IMR-90 (cell line): ENCODE results near the gene LPO. TPM values are rescaled to one million over a fixed set of nuclear protein-coding genes. Genes with fewer than 3 reads are reported as not detected.

Source experiments
- ATAC-seq: fragments of 200-7000 bp; cut with Tn5 transposase; 2 replicates; pipeline ENCODE4 v1.9.1; 2020; ENCODE audit warnings: low read depth, mild to moderate bottlenecking, moderate library complexity
- BruUV-seq: library from RNA; stranded (reverse); fragments of 400-500 nt; replicated peaks from 2 replicates; lab custom pipeline; 2021; lab: Mats Ljungman, UMichigan
- CTCF ChIA-PET: fragments of 300-600 bp; formaldehyde crosslinking; extraction: SDS; loops from one replicate; lab custom pipeline; 2021; ENCODE audit warnings: antibody characterized with exemption; lab: Yijun Ruan, JAX
- POLR2A ChIA-PET: fragments of 300-600 bp; sonication (Branson Sonifier 250); formaldehyde crosslinking; loops from one replicate; lab custom pipeline; 2022; ENCODE audit warnings: antibody characterized with exemption; ENCODE audit not compliant: unreplicated experiment; lab: Charles Lee
- DNase-seq: peaks from one replicate; pipeline ENCODE4 v3.0.0; 2013
- H2AFZ ChIP-seq: replicated peaks from 2 replicates; pipeline ENCODE3; 2013; ENCODE audit warnings: low read length, mild to moderate bottlenecking; ENCODE audit not compliant: poor library complexity
- H2AK5ac ChIP-seq: 2 replicates; pipeline ENCODE4 v1.6.1; 2013; ENCODE audit warnings: low read depth, low read length, inconsistent platforms
- H2AK9ac ChIP-seq: replicated peaks from 2 replicates; pipeline ENCODE3; 2013; ENCODE audit warnings: mild to moderate bottlenecking, low read depth, low read length, moderate library complexity; ENCODE audit not compliant: poor library complexity
- H2BK120ac ChIP-seq: 2 replicates; pipeline ENCODE4 v1.6.1; 2013; ENCODE audit warnings: low read depth, low read length, inconsistent platforms
- H2BK15ac ChIP-seq: 3 replicates; pipeline ENCODE4 v1.6.1; 2013; ENCODE audit warnings: low read depth, low read length, inconsistent platforms
- H2BK20ac ChIP-seq: 2 replicates; pipeline ENCODE4 v1.6.1; 2013; ENCODE audit warnings: low read depth, mild to moderate bottlenecking, inconsistent platforms, low read length, moderate library complexity
- H2BK5ac ChIP-seq: 2 replicates; pipeline ENCODE4 v1.6.1; 2013; ENCODE audit warnings: mild to moderate bottlenecking, low read depth, low read length, inconsistent platforms; ENCODE audit not compliant: poor library complexity, severe bottlenecking
- H3K14ac ChIP-seq: replicated peaks from 2 replicates; pipeline ENCODE4 v1.6.1; 2013; ENCODE audit warnings: low read depth, low read length, inconsistent platforms
- H3K18ac ChIP-seq: 2 replicates; pipeline ENCODE4 v1.6.1; 2013; ENCODE audit warnings: low read depth, low read length, control low read depth
- H3K23ac ChIP-seq: 2 replicates; pipeline ENCODE4 v1.6.1; 2013; ENCODE audit warnings: low read depth, low read length, inconsistent platforms
- H3K27ac ChIP-seq: 2 replicates; pipeline ENCODE4 v1.5.1; 2013; ENCODE audit warnings: mild to moderate bottlenecking, control low read depth, low read length; ENCODE audit not compliant: insufficient read depth
- H3K27me3 ChIP-seq: 2 replicates; pipeline ENCODE4 v1.6.1; 2013; ENCODE audit warnings: low read length; ENCODE audit not compliant: control insufficient read depth, insufficient read depth
- H3K36me3 ChIP-seq: 2 replicates; pipeline ENCODE4 v1.6.1; 2013; ENCODE audit warnings: low read length, mixed read lengths; ENCODE audit not compliant: control insufficient read depth, insufficient read depth
- H3K4ac ChIP-seq: 2 replicates; pipeline ENCODE4 v1.6.1; 2013; ENCODE audit warnings: low read depth, low read length, inconsistent platforms
- H3K4me1 ChIP-seq: 2 replicates; pipeline ENCODE4 v1.6.1; 2013; ENCODE audit warnings: low read length, mixed read lengths; ENCODE audit not compliant: control insufficient read depth, insufficient read depth
- H3K4me2 ChIP-seq: 2 replicates; pipeline ENCODE4 v1.6.1; 2013; ENCODE audit warnings: low read depth, mild to moderate bottlenecking, control low read depth, low read length, moderate library complexity
- H3K4me3 ChIP-seq: 2 replicates; pipeline ENCODE4 v1.5.1; 2013; ENCODE audit warnings: low read depth, mild to moderate bottlenecking, control low read depth, low read length, moderate library complexity; ENCODE audit not compliant: insufficient read depth
- H3K56ac ChIP-seq: 2 replicates; pipeline ENCODE4 v1.6.1; 2013; ENCODE audit warnings: low read length, inconsistent platforms; ENCODE audit not compliant: insufficient read depth; ENCODE audit errors: extremely low read depth
- H3K79me1 ChIP-seq, 2 experiments: 2 replicates each; pipeline ENCODE4 v1.6.1; 2013; ENCODE audit warnings: low read length in 2 of 2, inconsistent platforms in 1 of 2, low read depth in 1 of 2
- H3K9ac ChIP-seq: 2 replicates; pipeline ENCODE4 v1.6.1; 2013; ENCODE audit warnings: low read depth, low read length, control low read depth
- H3K9me1 ChIP-seq: 2 replicates; pipeline ENCODE4 v1.6.1; 2013; ENCODE audit warnings: low read length, inconsistent platforms; ENCODE audit not compliant: insufficient read depth
- H3K9me3 ChIP-seq: 2 replicates; pipeline ENCODE4 v1.6.1; 2013; ENCODE audit warnings: low read length; ENCODE audit not compliant: control insufficient read depth, insufficient read depth
- H4K20me1 ChIP-seq: 2 replicates; pipeline ENCODE4 v1.6.1; 2013; ENCODE audit warnings: low read length, inconsistent platforms; ENCODE audit not compliant: insufficient read depth
- H4K5ac ChIP-seq: 2 replicates; pipeline ENCODE4 v1.6.1; 2013; ENCODE audit warnings: mild to moderate bottlenecking, low read depth, low read length, control low read depth
- H4K8ac ChIP-seq, 2 experiments: 2 replicates each; pipeline ENCODE4 v1.6.1; 2013; ENCODE audit warnings: low read depth in 2 of 2, low read length in 2 of 2, control low read depth in 1 of 2, inconsistent platforms in 1 of 2
- H4K91ac ChIP-seq: 2 replicates; pipeline ENCODE4 v1.6.1; 2013; ENCODE audit warnings: low read depth, low read length, inconsistent platforms; ENCODE audit not compliant: insufficient read depth
- CHD1 ChIP-seq: IDR thresholded peaks from 2 replicates; pipeline ENCODE4 v1.6.1; 2012; ENCODE audit warnings: low read depth, low read length, improper control_type of control experiment
- CTCF ChIP-seq: conservative IDR thresholded peaks from 2 replicates; pipeline ENCODE4 v1.5.1; 2012; ENCODE audit warnings: mild to moderate bottlenecking, low read depth, low read length, improper control_type of control experiment
- ELK1 ChIP-seq: fragments of 150-350 bp; IDR thresholded peaks from 2 replicates; pipeline ENCODE4 v1.6.1; 2016; ENCODE audit warnings: low read depth, mild to moderate bottlenecking, low read length, moderate library complexity, borderline replicate concordance
- FOS ChIP-seq: fragments of 150-350 bp; IDR thresholded peaks from 2 replicates; pipeline ENCODE4 v1.6.1; 2016; ENCODE audit warnings: low read depth, low read length
- MAFK ChIP-seq: IDR thresholded peaks from 2 replicates; pipeline ENCODE4 v1.6.1; 2012; ENCODE audit warnings: low read depth, low read length, improper control_type of control experiment
- MAZ ChIP-seq: IDR thresholded peaks from 2 replicates; pipeline ENCODE4 v1.6.1; 2012; ENCODE audit warnings: low read depth, mild to moderate bottlenecking, low read length, improper control_type of control experiment, moderate library complexity, borderline replicate concordance
- MXI1 ChIP-seq: IDR thresholded peaks from 2 replicates; pipeline ENCODE4 v1.6.1; 2012; ENCODE audit warnings: low read depth, mild to moderate bottlenecking, low read length, moderate library complexity, borderline replicate concordance
- POLR2A ChIP-seq: IDR thresholded peaks from 2 replicates; pipeline ENCODE4 v1.6.1; 2012; ENCODE audit warnings: mild to moderate bottlenecking, low read depth, low read length
- RAD21 ChIP-seq: IDR thresholded peaks from 2 replicates; pipeline ENCODE4 v1.6.1; 2012; ENCODE audit warnings: low read length, improper control_type of control experiment
- RFX5 ChIP-seq: IDR thresholded peaks from 2 replicates; pipeline ENCODE4 v1.8.0; 2012; ENCODE audit warnings: low read depth, mild to moderate bottlenecking, low read length, moderate library complexity
- SMC3 ChIP-seq: fragments of 150-350 bp; IDR thresholded peaks from 2 replicates; pipeline ENCODE4 v1.6.1; 2016; ENCODE audit warnings: low read depth, mild to moderate bottlenecking, antibody characterized with exemption, low read length, moderate library complexity
- USF2 ChIP-seq: fragments of 150-350 bp; IDR thresholded peaks from 2 replicates; pipeline ENCODE4 v1.6.1; 2017; ENCODE audit warnings: mild to moderate bottlenecking, antibody characterized with exemption, low read length, low read depth
- WGBS, 2 experiments: methylation state at CpG; one replicate each; pipeline versions ENCODE4 v1.1.5 to v1.1.7; 2013; ENCODE audit warnings: missing lambda C conversion rate in 2 of 2; ENCODE audit not compliant: insufficient read length in 1 of 2; ENCODE audit errors: extremely low coverage in 2 of 2; 5-methylcytosine and 5-hydroxymethylcytosine counted together
- dilution Hi-C: fragments of 300-500 bp; cut with HindIII; formaldehyde crosslinking; loops from one replicate; pipeline ENCODE4 v1.14.3; 2018; ENCODE audit warnings: low sequenced_read_pairs; ENCODE audit not compliant: unreplicated experiment
- in situ Hi-C: fragments of 300-500 bp; cut with MboI; formaldehyde crosslinking; loops from 3 replicates; pipeline ENCODE4 v1.14.3; 2019; ENCODE audit warnings: low sequenced_read_pairs, inconsistent platforms, mixed read lengths
- intact Hi-C: fragments of 100-400 bp; cut with micrococcal nuclease; formaldehyde crosslinking; loops from 2 replicates; pipeline ENCODE4 v1.10.0; 2022
- polyA plus RNA-seq, 3 experiments: library from polyadenylated mRNA; depleted of rRNA; stranded (reverse); fragments of >200 nt; gene quantifications; 2 replicates each; pipeline ENCODE4 v1.2.3, GENCODE V29; 2012; ENCODE audit warnings: low replicate concordance in 1 of 3
- total RNA-seq: library from RNA; depleted of rRNA; stranded (reverse); fragments of >200 nt; gene quantifications from 2 replicates; pipeline ENCODE4 v1.2.3, GENCODE V29; 2012

The LPO gene
- total and polyA plus RNA-seq, 2 of the 4 experiments (the other 2 are of a cell fraction): not detected

GRCh38 chr17:58236394-58236793, 2.0 kb upstream of the LPO start:
- Histone ChIP-seq H4K5ac (no peak overlapping the region), H2BK5ac (no peak overlapping the region), H3K9ac (no peak overlapping the region), H3K18ac (no peak overlapping the region), H3K4ac (no peak overlapping the region), H4K91ac (no peak overlapping the region), H2AK5ac (no peak overlapping the region), H3K4me3 (no peak overlapping the region), H2AFZ (no peak overlapping the region), H3K14ac (no peak overlapping the region), H2AK9ac (no peak overlapping the region), H2BK20ac (no peak overlapping the region), H4K20me1 (no peaks in the 10 kb centered on the region), H3K56ac (no peak overlapping the region), H2BK15ac (no peak overlapping the region), H3K27me3 (peaks cover 30% of the 10 kb centered on the region), H2BK120ac (no peak overlapping the region), H3K79me1 (no peaks in the 10 kb centered on the region), H3K9me1 (no peaks in the 10 kb centered on the region), H3K27ac (no peak overlapping the region), H3K36me3 (no peaks in the 10 kb centered on the region), H4K8ac (no peak overlapping the region), H3K4me2 (no peak overlapping the region), H3K23ac (no peak overlapping the region), H3K4me1 (no peaks in the 10 kb centered on the region), H3K9me3 (no peaks in the 10 kb centered on the region)
- WGBS, 2 experiments: 33% methylated on average over 1 of the region's 2 CpGs; no CpG with 5 or more reads in 1 of the 2 experiments
- dilution Hi-C loops (no loop called here), in situ Hi-C loops (no loop called here), intact Hi-C loops (no loop called here)
- BruUV-seq: no TSS peak
- DNase-seq (no peak), ATAC-seq (no peak)
- TF ChIP-seq SMC3 (no peak), RFX5 (no peak), MAFK (no peak), MXI1 (no peak), USF2 (no peak), FOS (no peak), RAD21 (no peak), POLR2A (no peak), CHD1 (no peak), ELK1 (no peak), MAZ (no peak), CTCF (no peak)
- POLR2A ChIA-PET: no interaction called here
- CTCF ChIA-PET: interaction anchor here (0.6 kb wide), 1 partner anchor 181 kb away, joined by 3 read pairs; the partner anchor contains the start of gene RNF43
